ENCODE results near the gene CDON.

GRCh38 chr11:126080161-126080941, 17.7 kb upstream of the CDON start:
- TF ChIP-seq POLR2AphosphoS5 (IDR thresholded peaks at IDR 0.05; ENCODE audit: borderline replicate concordance, low read depth, low read length) (no peak), EZH2 (IDR thresholded peaks at IDR 0.05) (no peak), FOXP2 (optimal IDR thresholded peaks at IDR 0.05; ENCODE audit: control extremely low read depth, extremely low read length, insufficient read depth) (no peak)

All from SK-N-MC (cell line).